GM12873 (cell line): ENCODE measurements around the gene APOBEC3H.

ENCODE experiments used
- CTCF ChIP-seq: IDR thresholded peaks from 2 replicates; pipeline ENCODE4 v1.5.1; 2012; ENCODE audit warnings: low read depth, mild to moderate bottlenecking, moderate library complexity, low read length, control low read depth; ENCODE audit not compliant: insufficient read depth; ENCODE audit errors: missing control alignments

The APOBEC3H gene

DNA sequence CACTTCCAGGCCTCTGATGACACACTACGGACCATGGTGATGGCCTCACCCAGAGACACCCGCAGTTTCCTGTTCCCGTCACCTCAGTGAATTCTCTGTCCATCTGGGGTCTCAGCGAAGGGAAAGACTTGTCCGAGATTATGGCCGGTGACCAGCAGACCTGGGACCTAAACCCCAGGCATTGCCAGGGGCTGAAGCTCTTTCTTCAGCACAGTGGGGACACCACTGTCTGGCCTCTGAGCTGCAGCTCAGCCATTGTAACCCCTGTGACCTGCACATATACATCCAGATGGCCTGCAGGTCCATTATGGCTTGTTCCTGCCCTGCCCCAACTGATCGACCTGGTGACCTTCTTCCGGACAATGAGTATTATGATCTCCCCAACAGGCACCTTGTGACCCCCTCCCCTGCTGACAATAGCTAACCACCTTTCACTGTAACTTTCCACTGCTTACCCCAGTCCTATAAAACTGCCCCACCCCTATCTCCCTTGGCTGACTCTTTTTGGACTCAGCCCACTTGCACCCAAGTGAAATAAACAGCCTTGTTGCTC, 33.2 kb downstream of the APOBEC3H start:
- TF ChIP-seq CTCF, result no peak

- no peak for TF ChIP-seq CTCF
These were observed 34.1 kb downstream of the APOBEC3H start for GRCh38 chr22:39130892-39131855.

- no peak for TF ChIP-seq CTCF
These were observed 35.2 kb downstream of the APOBEC3H start for GRCh38 chr22:39132281-39132680.

DNA sequence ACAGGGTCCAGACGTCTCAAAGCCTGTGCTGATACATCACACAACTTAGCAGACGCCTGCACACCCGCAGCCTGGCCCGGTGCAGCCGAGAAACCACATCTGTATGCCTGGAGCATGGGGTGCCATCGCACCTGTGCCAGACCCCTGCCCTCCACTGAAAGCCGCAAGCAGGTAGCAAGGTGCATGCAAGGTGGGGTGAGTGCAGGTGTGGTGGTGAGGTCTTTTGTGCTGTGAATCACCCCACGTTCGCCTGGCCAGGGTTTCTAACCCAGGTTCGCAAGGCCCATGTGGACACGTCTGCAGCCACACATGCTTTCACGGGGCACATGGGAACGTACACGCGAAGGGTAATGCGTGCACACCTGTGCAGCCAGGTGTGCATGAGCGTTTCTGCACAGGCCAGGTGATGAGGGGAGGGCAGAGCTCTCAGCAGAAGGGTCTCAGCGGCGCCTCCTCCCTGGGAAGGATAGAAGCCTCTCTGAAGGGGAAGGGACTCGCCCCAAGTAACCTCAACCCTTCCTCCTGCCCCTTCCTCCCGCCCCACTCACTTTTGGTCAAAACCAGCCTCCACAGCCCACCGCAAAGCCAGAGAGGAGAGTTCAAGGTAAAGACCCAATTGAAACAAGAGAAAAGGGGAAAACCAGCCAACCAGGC, 36.0 kb downstream of the APOBEC3H start:
- no peak for TF ChIP-seq CTCF

DNA sequence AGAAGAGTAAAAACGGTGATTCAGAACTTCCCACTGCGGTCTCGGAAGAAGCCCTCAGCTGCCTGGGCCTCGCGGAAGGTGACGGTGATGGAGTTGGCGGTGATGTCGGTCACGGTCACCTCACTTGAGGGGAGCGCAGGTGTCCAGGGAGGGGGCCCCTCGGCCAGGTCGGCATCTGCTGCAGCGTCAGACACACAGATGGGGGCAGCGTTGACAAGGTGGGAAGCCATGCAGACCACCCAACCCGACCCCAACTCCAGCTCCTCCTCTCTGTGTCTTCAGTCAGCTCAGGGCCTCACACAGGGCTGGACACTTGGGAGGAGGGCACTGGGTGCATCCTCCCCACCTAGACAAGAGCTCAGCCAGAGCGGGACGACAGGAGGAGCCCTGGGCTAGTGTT, 36.8 kb downstream of the APOBEC3H start:
- TF ChIP-seq CTCF, result no peak

GRCh38 chr22:39134366-39135091, 37.5 kb downstream of the APOBEC3H start:
- TF ChIP-seq CTCF, result no peak
